GM12878 (cell line): ENCODE data around the gene PEX6.

Source experiments
- CEBPB ChIP-seq, 2 experiments: fragments of 150-350 bp in 1 of 2; IDR thresholded peaks; 2 replicates each; pipeline ENCODE4 v1.6.1; 2012 to 2014; ENCODE audit warnings: low read depth in 2 of 2, low read length in 2 of 2, borderline replicate concordance in 1 of 2, inconsistent platforms in 1 of 2
- CEBPZ ChIP-seq: fragments of 150-350 bp; IDR thresholded peaks from 2 replicates; pipeline ENCODE4 v1.6.1; 2016; ENCODE audit warnings: low read depth, low read length
- EZH2 ChIP-seq: IDR thresholded peaks from 2 replicates; pipeline ENCODE4 v1.6.1; 2012; ENCODE audit warnings: low read depth, mild to moderate bottlenecking, control low read depth, inconsistent platforms, low read length, borderline replicate concordance; ENCODE audit not compliant: control insufficient read depth
- NBN ChIP-seq: fragments of 450-650 bp; IDR thresholded peaks from 2 replicates; pipeline ENCODE4 v1.6.1; 2016
- POLR2A ChIP-seq: IDR thresholded peaks from 2 replicates; pipeline ENCODE4 v1.6.1; 2011; ENCODE audit warnings: low read depth, mild to moderate bottlenecking, low read length
- SP1 ChIP-seq: IDR thresholded peaks from one replicate; pipeline ENCODE4 v1.6.1; 2011; ENCODE audit warnings: low read depth, low read length

- no peak for TF ChIP-seq CEBPZ
- TF ChIP-seq SP1, result no peak
- no peak for TF ChIP-seq POLR2A
- TF ChIP-seq NBN, result no peak
- no peak for TF ChIP-seq CEBPB (IDR thresholded peaks at IDR 0.05; ENCODE audit: borderline replicate concordance in 1 of 2, low read depth in 2 of 2, low read length in 2 of 2)
- TF ChIP-seq EZH2, result no peak
Measured at GRCh38 chr6:42933205-42933604, 45.8 kb downstream of the PEX6 start.
